ENCODE data around the gene WASL.

DNA sequence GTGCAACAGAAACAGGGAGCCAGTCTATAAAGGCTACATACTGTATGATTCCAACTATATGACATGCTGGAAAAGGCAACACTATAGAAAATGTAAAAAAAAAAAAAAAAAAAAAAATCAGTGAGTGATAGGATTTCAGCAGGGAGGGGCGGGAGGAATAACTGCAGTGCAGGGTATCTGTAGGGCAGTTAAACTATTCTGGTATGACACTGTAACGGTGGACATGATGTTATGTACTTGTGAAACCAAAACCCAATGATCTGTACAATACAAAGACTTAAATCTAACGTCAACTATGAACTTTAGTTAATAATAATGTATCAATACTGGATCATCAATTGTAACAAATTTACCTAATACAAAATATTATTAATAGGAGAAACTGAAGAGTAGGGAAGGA lies 14.3 kb downstream of the WASL start:
- TF ChIP-seq, protein P1, sequence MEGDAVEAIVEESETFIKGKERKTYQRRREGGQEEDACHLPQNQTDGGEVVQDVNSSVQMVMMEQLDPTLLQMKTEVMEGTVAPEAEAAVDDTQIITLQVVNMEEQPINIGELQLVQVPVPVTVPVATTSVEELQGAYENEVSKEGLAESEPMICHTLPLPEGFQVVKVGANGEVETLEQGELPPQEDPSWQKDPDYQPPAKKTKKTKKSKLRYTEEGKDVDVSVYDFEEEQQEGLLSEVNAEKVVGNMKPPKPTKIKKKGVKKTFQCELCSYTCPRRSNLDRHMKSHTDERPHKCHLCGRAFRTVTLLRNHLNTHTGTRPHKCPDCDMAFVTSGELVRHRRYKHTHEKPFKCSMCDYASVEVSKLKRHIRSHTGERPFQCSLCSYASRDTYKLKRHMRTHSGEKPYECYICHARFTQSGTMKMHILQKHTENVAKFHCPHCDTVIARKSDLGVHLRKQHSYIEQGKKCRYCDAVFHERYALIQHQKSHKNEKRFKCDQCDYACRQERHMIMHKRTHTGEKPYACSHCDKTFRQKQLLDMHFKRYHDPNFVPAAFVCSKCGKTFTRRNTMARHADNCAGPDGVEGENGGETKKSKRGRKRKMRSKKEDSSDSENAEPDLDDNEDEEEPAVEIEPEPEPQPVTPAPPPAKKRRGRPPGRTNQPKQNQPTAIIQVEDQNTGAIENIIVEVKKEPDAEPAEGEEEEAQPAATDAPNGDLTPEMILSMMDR (IDR thresholded peaks at IDR 0.05; ENCODE audit: insufficient read depth, low read depth, low read length), result no peak
- TF ChIP-seq EZH2 (IDR thresholded peaks at IDR 0.05; ENCODE audit: insufficient read depth, low read length), result no peak

All from astrocyte (in vitro differentiated cells and primary cell).